HG03571 (cell line): Measurements from ENCODE around the gene RAB44.

Source experiments
- ATAC-seq: cut with Tn5 transposase; IDR thresholded peaks from one replicate; pipeline ENCODE4 v1.9.1; 2021; ENCODE audit not compliant: unreplicated experiment

The RAB44 gene

GRCh38 chr6:36730424-36731380, 33.1 kb downstream of the RAB44 start:
- no peak for ATAC-seq

- ATAC-seq = no peak
Measured at GRCh38 chr6:36731622-36732310, 34.1 kb downstream of the RAB44 start.

- ATAC-seq = no peak
Measured at GRCh38 chr6:36733300-36733699, 35.7 kb downstream of the RAB44 start.

GRCh38 chr6:36734486-36735060, 36.9 kb downstream of the RAB44 start:
- no peak for ATAC-seq

GRCh38 chr6:36735110-36736071, 37.8 kb downstream of the RAB44 start:
- no peak for ATAC-seq

GRCh38 chr6:36737043-36737785, 39.6 kb downstream of the RAB44 start:
- no peak for ATAC-seq

- ATAC-seq = no peak
Measured at GRCh38 chr6:36738108-36738507, 40.5 kb downstream of the RAB44 start.

GRCh38 chr6:36739947-36740817, 42.6 kb downstream of the RAB44 start:
- ATAC-seq = no peak

GRCh38 chr6:36740818-36741179, 43.2 kb downstream of the RAB44 start:
- no peak for ATAC-seq

- no peak for ATAC-seq
Measured at GRCh38 chr6:36742146-36742545, 44.5 kb downstream of the RAB44 start.

- no peak for ATAC-seq
Measured at GRCh38 chr6:36743032-36743431, 45.4 kb downstream of the RAB44 start.

GRCh38 chr6:36743538-36744303, 46.1 kb downstream of the RAB44 start:
- ATAC-seq = no peak

GRCh38 chr6:36744304-36744673, 46.7 kb downstream of the RAB44 start:
- ATAC-seq = no peak

- ATAC-seq = no peak
Measured at GRCh38 chr6:36745283-36745682, 47.7 kb downstream of the RAB44 start.

- no peak for ATAC-seq
Measured at GRCh38 chr6:36745836-36746235, 48.2 kb downstream of the RAB44 start.

GRCh38 chr6:36746251-36746650, 48.6 kb downstream of the RAB44 start:
- no peak for ATAC-seq

GRCh38 chr6:36749829-36750489, 52.3 kb downstream of the RAB44 start:
- no peak for ATAC-seq

GRCh38 chr6:36751091-36751490, 53.5 kb downstream of the RAB44 start:
- ATAC-seq = no peak
